Dermis blood vessel endothelial cell (primary cell): ENCODE data around the gene LDB2. TPM values are rescaled to one million over a fixed set of nuclear protein-coding genes. Genes with fewer than 3 reads are reported as not detected.
"Not testable (repeated sequence)": the region's sequence is repeated elsewhere in the genome, so short reads cannot be mapped to it uniquely, and the experiment has no call there.

Experiments
- DNase-seq: peaks from one replicate; pipeline ENCODE4 v3.0.0; 2010
- total RNA-seq: library from RNA; depleted of rRNA; stranded (reverse); fragments of >200 nt; gene quantifications from 2 replicates; pipeline ENCODE4 v1.2.3, GENCODE V29; 2014

LDB2 gene
- total RNA-seq, 1 donor from 2014 or later, result 258 TPM

GRCh38 chr4:16641971-16642370, 256.5 kb downstream of the LDB2 start:
- DNase-seq, result no peak

GRCh38 chr4:16636912-16637630, 261.4 kb downstream of the LDB2 start:
- DNase-seq, result peak; percentile 36

- no peak for DNase-seq
These were observed 262.1 kb downstream of the LDB2 start for GRCh38 chr4:16636304-16636703.

- DNase-seq, result not testable (repeated sequence)
These were observed 269.2 kb downstream of the LDB2 start for GRCh38 chr4:16629274-16629673.

- DNase-seq, result not testable (repeated sequence)
These were observed 269.6 kb downstream of the LDB2 start for GRCh38 chr4:16628835-16629234.

GRCh38 chr4:16627999-16628398, 270.4 kb downstream of the LDB2 start:
- peak; percentile 74 for DNase-seq

GRCh38 chr4:16626945-16627344, 271.5 kb downstream of the LDB2 start:
- peak; percentile 90 for DNase-seq

- no peak for DNase-seq
These were observed 275.6 kb downstream of the LDB2 start for GRCh38 chr4:16622826-16623225.

- DNase-seq, result no peak
These were observed 281.0 kb downstream of the LDB2 start for GRCh38 chr4:16617435-16617834.

- DNase-seq, result no peak
These were observed 281.4 kb downstream of the LDB2 start for GRCh38 chr4:16617011-16617410.

GRCh38 chr4:16609170-16609758, 289.2 kb downstream of the LDB2 start:
- no peak for DNase-seq

- DNase-seq, result no peak
These were observed 289.8 kb downstream of the LDB2 start for GRCh38 chr4:16608611-16609125.

GRCh38 chr4:16608123-16608522, 290.3 kb downstream of the LDB2 start:
- DNase-seq, result peak; percentile 71

- DNase-seq, result no peak
These were observed 291.0 kb downstream of the LDB2 start for GRCh38 chr4:16607241-16608066.

GRCh38 chr4:16606691-16607090, 291.8 kb downstream of the LDB2 start:
- DNase-seq, result no peak

GRCh38 chr4:16603178-16603577, 295.3 kb downstream of the LDB2 start:
- DNase-seq, result no peak

GRCh38 chr4:16598597-16599206, 299.7 kb downstream of the LDB2 start:
- no peak for DNase-seq

GRCh38 chr4:16597845-16598596, 300.4 kb downstream of the LDB2 start:
- DNase-seq, result peak; percentile 96

- DNase-seq, result no peak
These were observed 301.0 kb downstream of the LDB2 start for GRCh38 chr4:16597443-16597842.

GRCh38 chr4:16596267-16596666, 302.2 kb downstream of the LDB2 start:
- DNase-seq, result no peak

- DNase-seq, result no peak
These were observed 304.3 kb downstream of the LDB2 start for GRCh38 chr4:16594128-16594527.

GRCh38 chr4:16593386-16593785, 305.1 kb downstream of the LDB2 start:
- no peak for DNase-seq
